GM19351 (cell line): ENCODE results near the gene FMN2.
"Not testable (repeated sequence)": the region's sequence is repeated elsewhere in the genome, so short reads cannot be mapped to it uniquely, and the experiment has no call there.

ENCODE experiments used
- ATAC-seq: cut with Tn5 transposase; IDR thresholded peaks from one replicate; pipeline ENCODE4 v1.9.1; 2021; ENCODE audit warnings: mild to moderate bottlenecking, moderate library complexity; ENCODE audit not compliant: unreplicated experiment

FMN2 gene

DNA sequence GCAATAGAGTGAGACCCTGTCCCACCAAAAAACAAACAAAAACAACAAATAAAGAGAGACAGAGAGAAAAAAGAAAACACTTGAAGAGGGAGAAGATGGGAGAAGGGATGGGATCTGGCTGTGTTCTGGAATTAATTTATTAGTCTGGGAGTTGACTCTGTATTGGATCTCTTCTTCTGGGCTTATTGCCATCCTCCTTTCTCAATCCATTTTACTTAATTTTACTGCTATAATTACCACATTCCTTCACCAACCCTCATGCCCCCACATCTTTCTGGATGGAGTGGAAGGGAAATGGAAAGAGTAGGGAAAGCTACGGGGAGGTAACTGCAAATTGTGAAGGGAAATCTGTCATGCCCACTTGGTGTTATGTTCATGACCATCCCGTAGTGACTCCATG lies 42.9 kb downstream of the FMN2 start:
- no peak for ATAC-seq

DNA sequence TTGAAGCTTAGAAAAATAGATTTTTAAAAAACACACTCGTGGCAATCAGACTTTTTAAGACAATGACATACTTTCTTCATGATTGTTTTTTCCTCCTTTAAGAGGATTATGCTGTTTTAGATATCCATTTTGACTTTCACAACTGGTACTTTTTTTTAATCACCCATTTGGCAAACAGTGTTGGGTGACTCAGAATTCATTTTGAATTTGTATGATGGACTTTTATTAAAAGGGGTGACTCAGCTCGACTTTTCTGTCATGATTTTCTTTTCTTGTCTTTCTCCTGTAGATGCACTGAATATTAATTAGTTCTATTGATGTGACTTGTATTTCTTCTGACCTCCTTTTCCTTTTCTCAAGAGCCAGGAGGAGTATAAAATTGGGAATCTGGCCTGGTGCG lies 44.7 kb downstream of the FMN2 start:
- ATAC-seq = no peak

DNA sequence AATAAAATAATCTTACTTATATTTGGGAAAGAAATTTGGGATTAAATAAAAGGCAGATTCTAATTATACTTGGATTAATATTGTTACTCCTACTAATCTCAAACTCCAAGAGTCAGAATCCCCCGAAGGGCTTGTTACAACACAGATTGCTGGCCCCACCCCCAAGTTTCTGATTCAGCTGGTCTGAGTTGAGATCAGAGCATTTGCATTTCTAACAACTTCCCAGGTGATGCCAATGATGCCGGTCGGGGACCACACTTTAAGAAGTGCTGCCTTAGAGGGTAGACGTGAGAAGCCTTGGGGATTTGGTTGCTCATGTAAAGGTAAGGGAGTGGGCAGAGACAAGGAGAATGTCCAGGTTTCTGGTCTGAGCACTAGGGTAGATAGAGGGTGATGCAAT lies 47.2 kb downstream of the FMN2 start:
- no peak for ATAC-seq

DNA sequence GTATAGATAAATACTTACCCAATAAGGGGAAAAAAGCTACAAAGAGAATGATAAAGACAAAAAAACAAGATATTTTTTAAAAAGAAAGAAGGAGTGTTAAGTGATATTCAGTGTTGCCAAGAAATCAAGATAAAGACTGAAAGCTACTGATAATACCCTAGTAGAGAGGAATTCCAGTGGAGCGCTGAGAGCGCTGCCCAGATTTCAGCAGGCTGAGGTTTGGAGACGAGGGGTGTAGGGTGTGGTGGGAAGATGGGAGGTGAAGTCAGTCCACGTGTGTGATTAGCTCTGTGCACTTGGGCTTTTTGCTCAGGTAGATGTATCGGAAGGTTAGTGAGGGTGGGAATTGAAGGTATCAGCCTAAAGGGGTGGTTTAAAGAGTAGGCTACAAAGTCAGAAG lies 47.8 kb downstream of the FMN2 start:
- ATAC-seq = no peak

DNA sequence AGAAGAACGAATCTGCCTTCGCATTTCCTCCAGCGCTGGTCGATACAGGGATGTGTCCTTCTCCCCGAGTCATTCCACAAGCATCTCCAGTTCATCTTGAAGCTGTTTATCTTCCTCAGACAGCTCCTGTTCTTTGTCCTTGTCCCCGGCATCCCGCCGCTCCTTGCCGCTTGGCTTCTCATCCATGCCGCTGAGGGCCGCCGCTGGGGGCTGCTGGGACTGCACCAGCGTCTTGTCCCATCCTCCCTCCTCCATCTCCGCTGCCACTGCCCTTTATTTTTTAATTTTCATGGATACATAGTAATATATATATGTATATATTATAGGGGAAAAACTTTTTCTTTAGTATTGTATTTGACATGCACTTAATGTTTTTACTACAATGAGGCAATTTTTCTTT lies 53.4 kb downstream of the FMN2 start:
- no peak for ATAC-seq

DNA sequence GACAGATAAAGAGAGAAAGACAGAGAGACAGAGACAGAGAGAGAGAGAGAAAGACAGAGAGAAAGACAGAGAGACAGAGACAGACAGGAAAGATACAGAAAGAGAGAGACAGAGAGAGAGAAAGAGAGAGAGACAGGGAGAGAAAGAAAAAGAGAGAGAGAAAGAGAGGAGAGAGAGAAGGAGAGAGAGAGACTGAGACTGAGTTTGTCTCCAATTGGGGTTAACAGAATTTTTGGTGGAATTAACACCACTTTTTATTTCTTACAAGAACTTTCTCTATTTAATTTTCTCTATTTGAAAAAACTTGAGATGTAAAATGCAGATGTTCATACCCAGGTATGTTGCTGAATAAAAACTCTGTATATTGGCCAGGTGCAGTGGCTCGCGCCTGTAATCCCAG lies 56.6 kb downstream of the FMN2 start:
- ATAC-seq = no peak

DNA sequence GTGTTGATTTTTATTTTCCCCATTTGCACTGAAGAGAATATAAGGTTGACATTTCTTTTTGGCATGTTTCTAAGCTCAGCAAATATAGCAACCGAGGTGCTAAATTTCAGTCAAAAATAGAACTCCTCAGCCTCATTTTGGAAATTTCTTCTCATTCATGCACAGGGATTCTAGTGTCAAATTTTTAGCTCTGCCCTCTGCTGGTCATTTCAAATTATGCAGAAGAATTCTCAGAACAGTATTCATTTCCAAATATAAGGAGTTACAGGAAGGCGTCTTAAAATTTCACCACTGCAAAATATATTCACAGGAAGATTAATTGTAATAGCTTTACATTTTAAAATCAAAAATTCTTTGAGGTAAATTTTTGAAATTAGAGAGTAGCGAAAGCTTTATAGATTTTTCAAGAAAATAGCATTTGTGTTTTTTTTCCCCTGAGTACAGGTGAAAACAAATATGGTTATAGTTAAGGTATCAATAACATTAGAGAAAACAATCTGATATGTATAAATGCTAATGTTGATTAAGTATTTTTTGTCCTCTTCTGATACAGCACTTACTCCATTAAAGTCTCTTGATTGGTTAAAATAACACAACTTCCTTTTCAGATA lies 57.9 kb downstream of the FMN2 start:
- ATAC-seq = peak; percentile 65

DNA sequence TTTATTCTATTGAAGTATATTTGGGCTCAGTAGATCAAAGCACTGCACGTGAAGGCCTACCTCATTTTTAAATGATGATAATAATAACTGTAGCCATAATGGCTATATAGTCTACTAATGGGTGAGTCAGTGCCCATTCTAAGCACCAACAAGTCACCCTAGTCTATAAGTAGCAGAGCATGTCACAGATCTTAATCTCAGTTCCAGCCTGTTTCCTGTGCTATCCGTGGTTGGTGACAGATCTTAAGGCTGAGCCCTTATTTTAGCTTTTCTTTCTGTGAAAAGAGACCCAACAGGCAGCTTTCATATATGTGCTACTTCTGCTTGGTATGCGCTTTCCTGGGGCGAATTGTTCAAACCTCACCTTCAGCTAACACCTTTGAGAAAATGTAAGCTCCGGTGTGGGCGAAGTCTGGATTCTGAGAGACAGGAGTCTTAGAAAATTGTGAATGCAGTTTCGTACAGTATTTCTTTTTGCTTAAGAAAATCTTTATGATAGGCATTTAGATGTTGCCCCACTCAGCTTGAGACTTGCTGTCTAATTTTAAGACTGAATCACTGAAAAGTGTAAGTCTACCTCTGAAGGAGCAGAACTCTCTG lies 59.6 kb downstream of the FMN2 start:
- no peak for ATAC-seq

DNA sequence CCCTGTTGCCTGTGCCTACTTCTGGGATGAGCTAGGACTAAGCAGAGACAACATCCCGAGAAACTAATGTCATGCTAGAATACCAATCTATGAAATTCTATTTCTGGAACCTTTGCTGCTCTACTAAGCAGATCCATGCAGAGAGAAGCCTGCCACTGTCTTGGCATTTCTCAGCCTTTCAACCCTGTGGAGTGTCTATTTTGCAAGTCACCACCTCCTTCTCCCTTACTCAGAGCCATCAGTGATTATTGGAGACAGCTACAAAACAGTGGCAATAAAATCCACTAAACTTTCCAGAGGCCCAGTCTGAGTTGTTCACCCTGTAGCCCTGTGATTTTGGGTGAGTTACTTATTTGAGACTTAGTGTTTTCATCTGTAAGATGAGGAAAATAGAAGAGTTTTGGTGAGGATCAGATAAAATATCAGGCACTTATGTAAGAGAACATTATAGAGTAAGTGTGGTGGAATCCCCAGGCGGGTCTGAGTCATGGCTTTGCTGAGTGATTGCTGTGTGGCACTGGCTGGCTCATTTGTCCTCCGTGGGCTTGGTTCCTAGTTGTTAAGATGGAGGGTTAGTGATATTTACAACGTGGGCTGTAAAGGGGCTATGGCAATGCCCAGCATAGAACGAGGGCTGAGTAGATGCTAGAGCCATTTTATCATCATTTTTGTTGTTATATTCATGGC lies 61.1 kb downstream of the FMN2 start:
- no peak for ATAC-seq

DNA sequence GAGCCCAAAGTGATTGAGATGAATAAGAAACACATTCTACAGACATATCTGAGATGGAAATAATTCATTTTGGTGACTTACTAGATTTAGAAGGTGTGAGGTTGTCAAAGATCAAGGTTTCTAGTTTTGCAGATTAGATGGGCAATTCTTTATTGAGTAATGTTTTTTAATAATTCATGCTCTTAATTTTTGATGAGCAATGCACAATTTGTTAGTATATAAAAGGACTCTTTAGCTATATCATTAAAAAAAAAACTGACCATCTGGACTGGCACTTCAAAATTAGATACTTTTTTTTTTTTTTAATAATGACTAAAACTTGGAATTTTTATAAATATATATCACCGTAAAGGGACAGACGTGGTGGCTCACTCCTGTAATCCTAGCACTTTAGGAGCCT lies 63.9 kb downstream of the FMN2 start:
- ATAC-seq = no peak

DNA sequence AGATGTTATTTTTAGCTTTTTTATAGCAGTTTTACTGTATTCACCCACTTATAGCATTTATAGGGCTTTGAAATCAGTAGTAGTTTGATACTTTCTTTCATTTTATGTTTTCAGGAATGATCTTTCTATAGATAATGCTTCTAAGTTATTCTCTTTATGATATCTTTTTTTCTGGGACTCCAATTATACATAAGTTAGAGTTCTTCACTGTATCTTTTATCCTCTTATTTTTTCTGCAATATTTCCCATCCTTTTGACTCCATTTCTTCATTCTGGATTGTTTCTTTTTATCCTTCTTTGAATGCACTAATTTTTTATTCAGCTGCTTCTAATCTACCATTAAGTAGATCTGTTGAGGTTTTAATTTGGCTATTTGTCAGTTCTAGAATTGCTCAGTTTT lies 73.1 kb downstream of the FMN2 start:
- no peak for ATAC-seq

DNA sequence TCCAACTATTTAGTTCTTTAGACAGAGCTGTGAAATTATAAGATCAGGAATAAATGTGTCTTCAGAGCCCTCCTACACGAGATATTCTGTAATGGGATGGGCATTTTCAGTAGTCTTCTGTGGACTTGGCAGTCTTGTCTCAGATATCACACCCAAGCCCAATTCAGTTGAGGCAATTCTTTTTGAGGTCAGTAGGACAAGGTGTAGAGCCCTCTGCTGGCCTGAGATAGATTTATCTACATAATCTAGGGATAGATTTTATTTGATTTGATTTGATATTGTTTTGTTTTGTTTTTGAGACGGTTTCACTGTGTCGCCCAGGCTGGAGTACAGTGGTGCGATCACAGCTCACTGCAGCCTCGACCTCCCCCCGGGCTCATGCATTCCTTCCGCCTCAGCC lies 77.5 kb downstream of the FMN2 start:
- no peak for ATAC-seq

DNA sequence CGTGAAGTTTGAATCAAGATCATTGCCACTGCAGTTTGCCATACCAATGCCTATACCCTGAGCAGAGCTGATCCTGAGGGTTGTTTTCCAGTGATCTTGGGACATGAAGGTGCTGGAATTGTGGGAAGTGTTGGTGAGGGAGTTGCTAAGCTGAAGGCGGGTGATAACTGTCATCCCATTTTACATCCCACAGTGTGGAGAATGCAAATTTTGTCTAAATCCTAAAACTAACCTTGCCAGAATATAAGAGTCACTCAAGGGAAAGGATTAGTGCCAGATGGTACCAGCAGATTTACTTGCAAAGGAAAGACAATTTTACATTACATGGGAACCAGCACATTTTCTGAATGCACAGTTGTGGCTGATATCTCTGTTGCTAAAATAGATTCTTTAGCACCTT lies 78.6 kb downstream of the FMN2 start:
- ATAC-seq = no peak

DNA sequence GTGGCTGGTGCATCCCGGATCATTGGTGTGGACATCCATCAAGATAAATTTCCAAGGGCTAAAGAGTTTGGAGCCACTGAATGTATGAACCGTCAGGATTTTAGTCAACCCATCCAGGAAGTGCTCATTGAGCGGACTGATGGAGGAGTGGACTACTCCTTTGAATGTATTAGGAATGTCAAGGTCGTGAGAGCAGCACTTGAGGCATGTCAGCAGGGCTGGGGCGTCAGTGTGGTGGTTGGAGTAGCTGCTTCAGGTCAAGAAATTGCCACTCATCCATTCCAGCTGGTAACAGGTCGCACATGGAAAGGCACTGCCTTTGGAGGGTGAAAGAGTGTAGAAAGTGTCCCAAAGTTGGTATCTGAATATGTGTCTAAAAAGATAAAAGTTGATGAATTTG lies 79.1 kb downstream of the FMN2 start:
- no peak for ATAC-seq

DNA sequence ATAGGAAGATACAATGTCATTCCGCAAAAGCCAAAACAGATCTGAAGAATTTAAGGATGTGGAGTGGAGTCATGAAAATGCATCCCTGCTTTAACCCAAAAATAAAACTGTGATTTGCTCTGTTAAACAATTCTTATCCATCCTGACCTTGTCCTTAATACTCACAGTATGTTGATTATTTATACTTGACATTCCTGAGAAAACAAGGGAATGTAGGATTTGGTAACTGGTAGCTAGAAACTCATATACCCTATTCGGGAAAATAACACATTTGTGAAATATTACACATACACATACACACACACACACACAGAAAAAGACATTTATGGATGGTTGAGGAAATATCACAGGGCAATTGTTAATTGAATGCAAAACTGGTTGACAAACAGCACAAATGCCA lies 80.2 kb downstream of the FMN2 start:
- no peak for ATAC-seq

DNA sequence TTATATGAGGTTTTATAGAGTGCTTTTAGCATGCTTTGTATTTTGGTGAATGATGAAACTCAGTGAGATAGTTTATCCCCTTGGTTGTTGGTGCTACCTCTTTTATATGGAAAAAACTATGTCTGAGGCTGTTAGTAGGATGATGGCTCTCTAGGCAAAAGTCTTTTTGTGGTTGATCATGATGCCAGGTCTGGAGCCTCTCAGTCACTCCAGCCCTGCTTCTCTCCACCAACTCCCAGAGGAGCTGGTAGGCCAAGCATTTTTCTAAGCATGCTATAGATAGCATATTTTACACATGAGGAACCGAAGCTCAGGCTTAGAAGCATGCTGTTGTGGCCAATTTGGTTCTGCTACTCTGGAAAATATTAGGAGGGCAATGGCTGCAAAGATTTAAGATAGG lies 82.2 kb downstream of the FMN2 start:
- no peak for ATAC-seq

DNA sequence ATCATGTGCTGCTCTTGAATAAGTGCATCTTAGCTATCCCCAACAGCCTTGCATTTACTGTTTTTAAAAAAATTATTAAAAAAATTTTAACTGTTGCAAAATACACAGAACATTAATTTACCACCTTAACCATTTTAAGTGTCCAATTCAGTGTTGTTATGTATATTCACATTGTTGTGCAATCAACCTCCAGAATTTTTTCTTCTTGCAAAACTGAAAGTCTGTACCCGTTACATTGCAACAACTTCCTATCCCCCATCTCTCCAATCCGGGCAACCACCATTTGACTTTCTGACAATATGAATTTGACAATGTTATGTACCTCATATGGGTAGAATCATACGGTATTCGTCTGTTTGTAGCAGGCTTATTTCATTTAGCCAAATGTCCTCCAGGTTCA lies 83.1 kb downstream of the FMN2 start:
- no peak for ATAC-seq

DNA sequence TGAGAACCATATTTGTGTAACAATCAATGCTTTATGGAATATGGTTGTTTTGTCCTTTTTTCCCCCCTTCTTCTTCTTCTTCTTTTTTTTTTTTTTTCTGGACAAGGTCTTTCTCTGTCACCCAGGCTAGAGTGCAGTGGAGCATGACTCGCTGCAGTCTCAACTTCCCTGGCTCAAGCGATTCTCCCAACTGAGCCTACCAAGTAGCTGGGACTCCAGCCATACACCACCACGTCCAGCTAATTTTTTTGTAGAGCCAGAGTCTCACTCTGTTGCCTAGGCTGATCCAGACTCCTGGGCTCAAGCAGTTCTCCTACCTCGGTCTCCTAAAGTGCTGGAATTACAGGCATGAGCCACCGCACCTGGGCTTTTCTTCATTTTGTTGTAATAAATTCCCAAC lies 86.7 kb downstream of the FMN2 start:
- no peak for ATAC-seq

DNA sequence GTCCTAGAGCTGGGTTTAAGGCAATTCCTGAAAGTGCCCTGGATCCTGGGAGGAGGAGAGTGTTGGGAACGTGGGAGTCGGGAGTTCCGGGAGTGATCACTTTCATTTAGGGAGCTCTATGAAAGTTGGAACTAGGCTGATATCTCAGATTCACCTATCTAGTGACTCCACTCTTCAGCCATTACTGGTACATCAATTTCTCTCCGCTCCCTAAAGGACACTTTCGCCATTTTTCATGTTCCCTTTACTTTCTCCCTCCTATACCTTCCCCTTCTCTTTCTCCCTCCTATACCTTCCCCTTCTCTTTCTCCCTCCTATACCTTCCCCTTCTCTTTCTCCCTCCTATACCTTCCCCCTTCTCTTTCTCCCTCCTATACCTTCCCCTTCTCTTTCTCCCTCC lies 93.0 kb downstream of the FMN2 start:
- ATAC-seq = not testable (repeated sequence)

DNA sequence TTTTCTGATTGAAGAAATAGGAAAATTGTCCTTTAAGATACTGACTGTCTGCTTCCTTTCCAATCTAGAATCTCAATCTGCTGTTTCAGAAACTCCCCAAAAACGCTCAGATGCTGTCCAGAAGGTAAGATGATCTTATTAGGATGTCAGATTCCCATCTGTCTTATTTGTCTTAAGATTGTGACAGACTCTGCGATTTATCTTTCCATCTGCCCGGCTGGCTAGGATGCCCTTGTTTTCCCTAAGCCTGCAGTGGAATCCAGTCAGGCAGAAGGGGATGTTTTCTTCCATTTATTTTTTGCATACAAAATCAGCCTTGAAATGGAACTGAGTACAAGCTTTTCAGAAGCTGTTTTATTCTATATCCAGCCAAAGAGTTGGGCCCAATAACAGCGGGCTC lies 96.5 kb downstream of the FMN2 start:
- no peak for ATAC-seq

DNA sequence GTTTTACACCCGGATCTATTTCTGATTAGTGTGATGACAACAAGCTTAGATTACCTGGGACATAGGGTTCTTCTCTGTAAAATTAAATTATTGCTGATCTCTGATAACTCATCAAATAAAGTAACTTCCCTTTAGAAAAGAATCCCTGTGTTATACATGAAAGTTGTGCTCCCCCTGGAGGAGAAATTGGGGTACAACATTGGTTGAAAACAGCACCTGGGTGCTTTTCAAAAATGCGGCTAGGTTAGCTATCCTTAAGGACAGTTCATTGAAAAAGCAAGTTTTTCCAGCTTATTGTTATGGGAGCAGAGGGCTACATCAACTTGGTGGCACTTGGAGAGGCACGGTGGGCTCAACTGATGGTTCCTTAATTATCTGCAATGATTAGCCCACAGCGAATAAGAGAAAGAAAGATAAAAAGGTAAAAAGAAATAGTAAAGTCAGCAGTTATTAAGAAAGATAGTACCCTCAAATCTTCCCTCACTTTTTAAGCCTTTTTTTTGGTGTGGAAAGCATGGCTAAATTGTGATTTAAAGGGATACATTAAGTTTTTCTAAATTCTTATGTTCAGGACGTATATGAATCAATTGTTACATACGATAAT lies 97.8 kb downstream of the FMN2 start:
- peak; percentile 84 for ATAC-seq

DNA sequence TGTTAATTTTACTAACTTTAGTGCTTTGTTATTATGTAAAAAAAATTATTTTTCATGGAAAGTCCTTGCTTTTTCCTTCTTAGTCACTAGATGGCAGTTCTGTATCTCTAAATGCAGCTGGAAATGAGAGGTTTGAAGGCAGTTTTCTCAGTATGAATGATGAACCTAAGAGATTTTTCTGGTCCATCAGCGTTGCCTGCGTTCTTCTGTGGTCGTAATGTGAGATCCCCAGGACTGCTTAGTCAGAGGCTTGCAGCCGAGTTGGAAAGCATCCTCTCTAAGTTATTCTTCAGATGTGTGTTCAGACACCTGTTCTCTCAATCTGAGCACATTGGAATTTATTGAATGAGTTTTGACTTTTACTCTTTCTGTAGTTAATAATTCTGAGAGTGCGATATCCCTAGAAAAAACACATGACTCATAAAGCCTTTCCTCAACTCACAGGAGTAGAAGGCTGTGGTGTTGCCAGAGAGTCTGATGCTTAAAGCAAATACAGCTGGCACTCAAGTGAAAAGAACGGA lies 99.3 kb downstream of the FMN2 start:
- peak; percentile 36 for ATAC-seq
